Neuronal stem cell (in vitro differentiated cells): ENCODE data around the gene USP26. TPM values are rescaled to one million over a fixed set of nuclear protein-coding genes. Genes with fewer than 3 reads are reported as not detected.

Source experiments
- DNase-seq: peaks from one replicate; pipeline ENCODE4 v3.0.0-alpha.2; 2013; ENCODE audit warnings: low spot score
- H2AFZ ChIP-seq: one replicate; pipeline ENCODE4 v1.6.1; 2013; ENCODE audit warnings: mild to moderate bottlenecking, low read length, inconsistent platforms
- H2AK5ac ChIP-seq: 2 replicates; pipeline ENCODE4 v1.6.1; 2013; ENCODE audit warnings: low read depth, mild to moderate bottlenecking, inconsistent platforms, low read length, moderate library complexity, mixed read lengths
- H2BK120ac ChIP-seq: 2 replicates; pipeline ENCODE4 v1.6.1; 2013; ENCODE audit warnings: low read depth, mild to moderate bottlenecking, inconsistent platforms, low read length, moderate library complexity, mixed read lengths
- H2BK12ac ChIP-seq: one replicate; pipeline ENCODE4 v1.6.1; 2013; ENCODE audit warnings: low read length, inconsistent platforms
- H2BK15ac ChIP-seq: 2 replicates; pipeline ENCODE4 v1.6.1; 2013; ENCODE audit warnings: mild to moderate bottlenecking, low read length, inconsistent platforms, mixed read lengths
- H2BK5ac ChIP-seq: one replicate; pipeline ENCODE4 v1.6.1; 2013; ENCODE audit warnings: inconsistent platforms, mild to moderate bottlenecking, low read length, moderate library complexity
- H3K14ac ChIP-seq: one replicate; pipeline ENCODE4 v1.6.1; 2013; ENCODE audit warnings: low read length, inconsistent platforms
- H3K18ac ChIP-seq: 2 replicates; pipeline ENCODE4 v1.6.1; 2013; ENCODE audit warnings: low read length, inconsistent platforms
- H3K23ac ChIP-seq: 2 replicates; pipeline ENCODE4 v1.6.1; 2013; ENCODE audit warnings: low read depth, mild to moderate bottlenecking, mixed read lengths, low read length, inconsistent platforms; ENCODE audit not compliant: poor library complexity
- H3K27ac ChIP-seq: replicated peaks from 3 replicates; pipeline ENCODE4 v1.5.1; 2013; ENCODE audit warnings: low read length, inconsistent platforms
- H3K27me3 ChIP-seq, 3 experiments: 2 replicates each; pipeline ENCODE4 v1.6.1; 2013; ENCODE audit warnings: low read length in 3 of 3, mild to moderate bottlenecking in 2 of 3, inconsistent platforms in 1 of 3, low read depth in 1 of 3, mixed read lengths in 1 of 3, moderate library complexity in 1 of 3; ENCODE audit not compliant: control insufficient read depth in 3 of 3, insufficient read depth in 3 of 3
- H3K36me3 ChIP-seq, 2 donors: replicated peaks in 1 of 2; 2 replicates each; pipeline ENCODE4 v1.6.1; 2013; ENCODE audit warnings: low read length in 2 of 2; ENCODE audit not compliant: control insufficient read depth in 2 of 2, insufficient read depth in 2 of 2
- H3K4ac ChIP-seq: 2 replicates; pipeline ENCODE4 v1.6.1; 2013; ENCODE audit warnings: inconsistent platforms, mild to moderate bottlenecking, low read length, moderate library complexity
- H3K4me1 ChIP-seq, 2 donors: 1 replicate in 1 of 2; 2 replicates in 1 of 2; pipeline ENCODE4 v1.6.1; 2013; ENCODE audit warnings: low read length in 2 of 2, low read depth in 1 of 2; ENCODE audit not compliant: control insufficient read depth in 2 of 2, insufficient read depth in 1 of 2
- H3K4me2 ChIP-seq: one replicate; pipeline ENCODE4 v1.6.1; 2013; ENCODE audit warnings: mild to moderate bottlenecking, low read length, inconsistent platforms; ENCODE audit not compliant: insufficient read depth, poor library complexity, severe bottlenecking
- H3K4me3 ChIP-seq, 2 donors: 2 replicates each; pipeline ENCODE4 v1.5.1; 2013; ENCODE audit warnings: low read length in 2 of 2, mild to moderate bottlenecking in 2 of 2, inconsistent platforms in 1 of 2, moderate library complexity in 1 of 2
- H3K79me1 ChIP-seq: one replicate; pipeline ENCODE4 v1.6.1; 2013; ENCODE audit warnings: low read depth, mild to moderate bottlenecking, inconsistent platforms, low read length, moderate library complexity
- H3K9ac ChIP-seq: one replicate; pipeline ENCODE4 v1.6.1; 2013; ENCODE audit warnings: mild to moderate bottlenecking, low read depth, low read length, inconsistent platforms; ENCODE audit not compliant: poor library complexity
- H3K9me3 ChIP-seq, 2 donors: replicated peaks in 1 of 2; 2 replicates each; pipeline versions ENCODE3 to v1.6.1; 2013; ENCODE audit warnings: low read length in 2 of 2, mild to moderate bottlenecking in 2 of 2, inconsistent platforms in 1 of 2, low read depth in 1 of 2, mixed read lengths in 1 of 2, moderate library complexity in 1 of 2; ENCODE audit not compliant: control insufficient read depth in 2 of 2, insufficient read depth in 1 of 2
- H4K8ac ChIP-seq: one replicate; pipeline ENCODE4 v1.6.1; 2013; ENCODE audit warnings: low read depth, mild to moderate bottlenecking, inconsistent platforms, low read length, moderate library complexity
- H4K91ac ChIP-seq: one replicate; pipeline ENCODE4 v1.6.1; 2013; ENCODE audit warnings: low read length, low read depth, mild to moderate bottlenecking, inconsistent platforms; ENCODE audit not compliant: poor library complexity
- WGBS, 2 donors: extraction: QIAGEN DNeasy Blood & Tissue Kit; methylation state at CpG; one replicate each; pipeline ENCODE4 v1.1.7; 2013; ENCODE audit warnings: missing lambda C conversion rate in 2 of 2, mixed read lengths in 1 of 2; ENCODE audit not compliant: insufficient read length in 2 of 2, insufficient replicate concordance in 1 of 2; ENCODE audit errors: extremely low coverage in 2 of 2; 5-methylcytosine and 5-hydroxymethylcytosine counted together
- polyA plus RNA-seq, 2 experiments: library from polyadenylated mRNA; stranded (reverse); fragments of 200-250 nt; gene quantifications; one replicate each; pipeline ENCODE4 v1.2.3, GENCODE V29; 2013

USP26 gene, protein sequence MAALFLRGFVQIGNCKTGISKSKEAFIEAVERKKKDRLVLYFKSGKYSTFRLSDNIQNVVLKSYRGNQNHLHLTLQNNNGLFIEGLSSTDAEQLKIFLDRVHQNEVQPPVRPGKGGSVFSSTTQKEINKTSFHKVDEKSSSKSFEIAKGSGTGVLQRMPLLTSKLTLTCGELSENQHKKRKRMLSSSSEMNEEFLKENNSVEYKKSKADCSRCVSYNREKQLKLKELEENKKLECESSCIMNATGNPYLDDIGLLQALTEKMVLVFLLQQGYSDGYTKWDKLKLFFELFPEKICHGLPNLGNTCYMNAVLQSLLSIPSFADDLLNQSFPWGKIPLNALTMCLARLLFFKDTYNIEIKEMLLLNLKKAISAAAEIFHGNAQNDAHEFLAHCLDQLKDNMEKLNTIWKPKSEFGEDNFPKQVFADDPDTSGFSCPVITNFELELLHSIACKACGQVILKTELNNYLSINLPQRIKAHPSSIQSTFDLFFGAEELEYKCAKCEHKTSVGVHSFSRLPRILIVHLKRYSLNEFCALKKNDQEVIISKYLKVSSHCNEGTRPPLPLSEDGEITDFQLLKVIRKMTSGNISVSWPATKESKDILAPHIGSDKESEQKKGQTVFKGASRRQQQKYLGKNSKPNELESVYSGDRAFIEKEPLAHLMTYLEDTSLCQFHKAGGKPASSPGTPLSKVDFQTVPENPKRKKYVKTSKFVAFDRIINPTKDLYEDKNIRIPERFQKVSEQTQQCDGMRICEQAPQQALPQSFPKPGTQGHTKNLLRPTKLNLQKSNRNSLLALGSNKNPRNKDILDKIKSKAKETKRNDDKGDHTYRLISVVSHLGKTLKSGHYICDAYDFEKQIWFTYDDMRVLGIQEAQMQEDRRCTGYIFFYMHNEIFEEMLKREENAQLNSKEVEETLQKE
- polyA plus RNA-seq (2013, experiment 1 of 2), result 0.01 TPM
- 0.01 TPM for polyA plus RNA-seq (2013, experiment 2 of 2)

DNA sequence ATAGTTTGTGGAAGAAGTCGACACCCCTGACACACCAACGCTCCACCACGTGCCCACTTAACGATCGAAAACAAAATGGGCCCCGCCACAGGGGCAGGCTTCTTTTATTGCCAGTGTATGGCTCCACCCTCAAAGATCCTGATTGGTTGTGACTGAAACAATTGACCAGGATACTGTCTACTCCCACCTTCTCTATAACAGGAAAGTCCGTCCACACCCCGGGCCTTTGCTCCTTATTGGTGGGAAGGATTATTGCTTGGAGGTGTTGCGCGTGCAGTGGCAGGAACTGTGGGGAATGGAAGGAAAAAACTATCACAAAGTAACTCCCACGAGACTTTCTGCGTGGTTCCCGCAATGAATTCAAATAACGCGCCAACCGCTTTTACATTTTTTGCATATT is at the start of gene USP26:
Gene USP26, minus strand, starts transcription at position 79 of the 400 bp plus-strand sequence. CDS start 68,889 bp downstream, outside the sequence.
- Histone ChIP-seq H2BK5ac (no peak within 1 kb of the TSS), H2AFZ (no peak within 1 kb of the TSS), H3K14ac (no peak within 1 kb of the TSS), H2BK120ac (no peak within 1 kb of the TSS), H3K27me3 (no peaks in the 10 kb centered on the region), H3K27ac (no peak within 1 kb of the TSS), H3K79me1 (no peaks in the 10 kb centered on the region), H3K4ac (no peak within 1 kb of the TSS), H3K4me1 (no peaks in the 10 kb centered on the region), H2BK12ac (no peak within 1 kb of the TSS), H3K9me3 (no peaks in the 10 kb centered on the region), H3K23ac (no peak within 1 kb of the TSS), H3K4me3 (no peak within 1 kb of the TSS), H3K18ac (no peak within 1 kb of the TSS), H4K91ac (no peak within 1 kb of the TSS), H4K8ac (no peak within 1 kb of the TSS), H2BK15ac (no peak within 1 kb of the TSS), H3K36me3 (no peaks in the 10 kb centered on the region), H3K4me2 (no peak within 1 kb of the TSS), H2AK5ac (no peak within 1 kb of the TSS), H3K9ac (no peak within 1 kb of the TSS)
- DNase-seq, result no peak
- WGBS, 2 donors, result no CpG with 5 or more reads among the region's 16 CpGs

DNA sequence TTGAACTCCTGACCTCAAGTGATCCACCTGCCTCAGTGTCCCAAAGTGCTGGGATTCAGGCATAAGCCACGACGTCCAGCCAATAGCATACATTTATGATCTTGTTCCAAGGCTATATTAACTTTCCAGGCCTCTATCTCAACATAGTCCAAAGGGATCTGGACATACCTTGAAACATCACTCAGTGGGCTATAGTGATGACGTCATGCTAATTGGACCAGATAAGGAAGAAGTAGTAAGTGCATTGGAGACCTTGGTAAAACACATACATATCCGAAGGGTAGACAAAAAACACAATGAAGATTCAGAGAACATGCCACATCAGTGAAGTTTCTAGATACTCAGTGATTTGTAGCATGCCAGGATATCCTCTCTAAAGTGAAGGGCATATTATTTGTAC is 37.4 kb upstream of the USP26 start:
- Histone ChIP-seq H2BK12ac (no peak overlapping the region), H4K91ac (no peak overlapping the region), H3K4ac (no peak overlapping the region), H3K18ac (no peak overlapping the region), H3K36me3 (no peaks in the 10 kb centered on the region), H2AFZ (no peak overlapping the region), H3K79me1 (no peaks in the 10 kb centered on the region), H2BK5ac (no peak overlapping the region), H3K23ac (no peak overlapping the region), H3K4me1 (peaks cover 0 to 2% of the 10 kb centered on the region in 2 donors), H4K8ac (no peak overlapping the region), H2BK15ac (no peak overlapping the region), H2AK5ac (no peak overlapping the region), H3K4me2 (no peak overlapping the region), H3K14ac (no peak overlapping the region), H3K27me3 (peaks cover 0 to 7% (median 0%) of the 10 kb centered on the region in 3 experiments), H3K9ac (no peak overlapping the region), H3K4me3 (no peak overlapping the region), H3K9me3 (no peaks in the 10 kb centered on the region), H2BK120ac (no peak overlapping the region), H3K27ac (no peak overlapping the region)
- WGBS, 2 donors, result no CpG with 5 or more reads among the region's 4 CpGs
- DNase-seq, result no peak

DNA sequence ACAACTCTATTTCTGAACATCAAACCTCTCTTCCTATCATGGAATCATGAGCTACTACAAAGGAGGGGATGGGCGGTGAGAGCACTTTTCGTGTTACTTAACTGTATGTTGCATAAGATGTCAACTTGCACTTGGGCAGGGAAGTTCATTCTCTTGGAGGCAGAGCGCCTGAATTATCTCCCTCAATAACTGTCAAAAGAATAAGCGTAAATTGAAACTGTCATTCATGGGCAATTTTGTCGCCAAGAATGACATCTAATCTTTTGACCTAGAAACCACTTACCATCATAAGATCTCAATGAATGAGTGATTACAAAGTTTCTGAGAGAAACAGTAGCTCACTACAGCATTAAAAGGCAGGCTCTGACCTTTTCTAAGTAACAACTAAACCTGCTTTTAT is 23.5 kb upstream of the USP26 start:
- no peak overlapping the region for H3K27ac ChIP-seq
- H2AFZ ChIP-seq, result no peak overlapping the region
- no peak overlapping the region for H3K14ac ChIP-seq
- H3K4me1 ChIP-seq, result no peaks in the 10 kb centered on the region
- H3K79me1 ChIP-seq, result no peaks in the 10 kb centered on the region
- H2AK5ac ChIP-seq, result no peak overlapping the region
- no peak overlapping the region for H2BK15ac ChIP-seq
- DNase-seq, result no peak
- no CpG with 5 or more reads among the region's 5 CpGs for WGBS, 2 donors
- no peak overlapping the region for H4K91ac ChIP-seq
- no peak overlapping the region for H3K4me3 ChIP-seq
- H2BK120ac ChIP-seq, result no peak overlapping the region
- H3K27me3 ChIP-seq, result peaks cover 0 to 21% (median 0%) of the 10 kb centered on the region in 3 experiments
- no peak overlapping the region for H2BK5ac ChIP-seq
- H3K18ac ChIP-seq, result no peak overlapping the region
- no peak overlapping the region for H3K23ac ChIP-seq
- no peak overlapping the region for H4K8ac ChIP-seq
- no peak overlapping the region for H3K9ac ChIP-seq
- no peak overlapping the region for H3K4me2 ChIP-seq
- H3K4ac ChIP-seq, result no peak overlapping the region
- no peak overlapping the region for H2BK12ac ChIP-seq
- no peaks in the 10 kb centered on the region for H3K36me3 ChIP-seq
- no peaks in the 10 kb centered on the region for H3K9me3 ChIP-seq
